Lung (tissue), 12 donors: Measurements from ENCODE around the gene ENOX2. TPM values are rescaled to one million over a fixed set of nuclear protein-coding genes. Genes with fewer than 3 reads are reported as not detected.
"Not testable (repeated sequence)": the region's sequence is repeated elsewhere in the genome, so short reads cannot be mapped to it uniquely, and the experiment has no call there.

ENCODE experiments used
- ATAC-seq: fragments of 200-7000 bp; cut with Tn5 transposase; one replicate; pipeline ENCODE4 v1.9.1; 2020; ENCODE audit warnings: moderate number of reproducible peaks; ENCODE audit not compliant: insufficient read depth, low FRiP score
- DNase-seq, 3 donors: peaks; one replicate each; pipeline ENCODE4 v3.0.0-alpha.2; 2013 to 2017
- H3K27ac ChIP-seq, 2 donors: one replicate each; pipeline ENCODE4 v1.5.1; 2013; ENCODE audit warnings: mild to moderate bottlenecking in 2 of 2, moderate library complexity in 2 of 2, control low read depth in 1 of 2, inconsistent platforms in 1 of 2, low read depth in 1 of 2, low read length in 1 of 2
- H3K27me3 ChIP-seq, 3 donors: one replicate each; pipeline ENCODE4 v1.5.1; 2013; ENCODE audit warnings: low read length in 2 of 3; ENCODE audit not compliant: control insufficient read depth in 3 of 3, insufficient read depth in 3 of 3
- H3K36me3 ChIP-seq, 4 donors: one replicate each; pipeline ENCODE4 v1.5.1; 2013; ENCODE audit warnings: low read length in 4 of 4, mild to moderate bottlenecking in 1 of 4, moderate library complexity in 1 of 4; ENCODE audit not compliant: control insufficient read depth in 4 of 4, insufficient read depth in 4 of 4
- H3K4me1 ChIP-seq, 5 donors: one replicate each; pipeline ENCODE4 v1.5.1; 2013; ENCODE audit warnings: low read length in 5 of 5, mild to moderate bottlenecking in 2 of 5, moderate library complexity in 1 of 5; ENCODE audit not compliant: control insufficient read depth in 5 of 5, insufficient read depth in 5 of 5
- H3K4me3 ChIP-seq: one replicate; pipeline ENCODE4 v1.5.1; 2013; ENCODE audit warnings: mild to moderate bottlenecking, control low read depth, moderate library complexity
- H3K9ac ChIP-seq, 2 donors: one replicate each; pipeline ENCODE4 v1.5.1; 2013; ENCODE audit warnings: low read length in 2 of 2, control low read depth in 1 of 2; ENCODE audit not compliant: insufficient read depth in 1 of 2
- H3K9me3 ChIP-seq, 4 donors: one replicate each; pipeline ENCODE4 v1.5.1; 2013; ENCODE audit warnings: low read length in 3 of 4, mild to moderate bottlenecking in 1 of 4, moderate library complexity in 1 of 4; ENCODE audit not compliant: control insufficient read depth in 4 of 4, insufficient read depth in 3 of 4
- WGBS, 2 donors: extraction: QIAGEN DNeasy Blood & Tissue Kit; methylation state at CpG; one replicate each; pipeline ENCODE4 v1.1.7; 2013; 5-methylcytosine and 5-hydroxymethylcytosine counted together
- polyA plus RNA-seq, 2 donors: library from polyadenylated mRNA; stranded (reverse); fragments of 200-250 nt; gene quantifications; one replicate each; pipeline ENCODE4 v1.2.1, GENCODE V29; 2013
- total RNA-seq, 2 donors: library from RNA; depleted of rRNA in 1 of 2; stranded (reverse); fragments of >200 nt in 1 of 2; gene quantifications; one replicate each; pipeline ENCODE4 v1.2.1, GENCODE V29; 2014 to 2021
- TF ChIP-seq, protein P1 (sequence below): IDR thresholded peaks from 2 replicates; pipeline ENCODE4 v1.5.1; 2012; ENCODE audit warnings: mild to moderate bottlenecking; ENCODE audit errors: control extremely low read depth, extremely low read depth
- donor health status: control.
- donor health status: control.
- donor health status: Bipolar disorder and iron deficiency.
- donor health status: healthy.
- donor health status: DM: yes; HTN: yes; CAD: no.

ENOX2 gene
- total and polyA plus RNA-seq, 4 donors = 3.4 to 15.8 (median 10.8) TPM

DNA sequence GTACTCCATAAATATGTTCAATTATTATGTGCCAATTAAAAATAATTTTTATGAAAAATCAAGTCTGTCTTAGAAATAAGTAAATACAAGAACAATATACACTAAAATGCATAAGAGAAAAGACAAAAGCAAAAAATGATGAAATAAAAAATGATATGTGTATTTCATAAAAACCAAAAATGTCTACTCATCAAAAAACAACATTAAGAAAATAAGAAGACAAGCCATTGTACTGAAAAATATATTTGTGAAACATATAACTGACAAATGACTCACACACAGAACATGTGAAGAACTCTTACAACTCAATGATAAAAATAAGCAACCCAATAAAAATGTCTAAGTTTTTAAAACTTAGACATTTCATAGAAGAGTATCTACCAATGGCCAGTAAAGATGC, 34.1 kb upstream of the ENOX2 start:
- TF ChIP-seq, protein P1, sequence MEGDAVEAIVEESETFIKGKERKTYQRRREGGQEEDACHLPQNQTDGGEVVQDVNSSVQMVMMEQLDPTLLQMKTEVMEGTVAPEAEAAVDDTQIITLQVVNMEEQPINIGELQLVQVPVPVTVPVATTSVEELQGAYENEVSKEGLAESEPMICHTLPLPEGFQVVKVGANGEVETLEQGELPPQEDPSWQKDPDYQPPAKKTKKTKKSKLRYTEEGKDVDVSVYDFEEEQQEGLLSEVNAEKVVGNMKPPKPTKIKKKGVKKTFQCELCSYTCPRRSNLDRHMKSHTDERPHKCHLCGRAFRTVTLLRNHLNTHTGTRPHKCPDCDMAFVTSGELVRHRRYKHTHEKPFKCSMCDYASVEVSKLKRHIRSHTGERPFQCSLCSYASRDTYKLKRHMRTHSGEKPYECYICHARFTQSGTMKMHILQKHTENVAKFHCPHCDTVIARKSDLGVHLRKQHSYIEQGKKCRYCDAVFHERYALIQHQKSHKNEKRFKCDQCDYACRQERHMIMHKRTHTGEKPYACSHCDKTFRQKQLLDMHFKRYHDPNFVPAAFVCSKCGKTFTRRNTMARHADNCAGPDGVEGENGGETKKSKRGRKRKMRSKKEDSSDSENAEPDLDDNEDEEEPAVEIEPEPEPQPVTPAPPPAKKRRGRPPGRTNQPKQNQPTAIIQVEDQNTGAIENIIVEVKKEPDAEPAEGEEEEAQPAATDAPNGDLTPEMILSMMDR = no peak
- Histone ChIP-seq H3K27ac (no peak overlapping the region), H3K4me1 (no peaks in the 10 kb centered on the region), H3K27me3 (peaks cover 0 to 20% (median 5%) of the 10 kb centered on the region in 3 donors), H3K9me3 (no peaks in the 10 kb centered on the region), H3K36me3 (no peaks in the 10 kb centered on the region), H3K4me3 (no peak overlapping the region), H3K9ac (no peak overlapping the region)
- no peak for DNase-seq
- ATAC-seq = no peak

DNA sequence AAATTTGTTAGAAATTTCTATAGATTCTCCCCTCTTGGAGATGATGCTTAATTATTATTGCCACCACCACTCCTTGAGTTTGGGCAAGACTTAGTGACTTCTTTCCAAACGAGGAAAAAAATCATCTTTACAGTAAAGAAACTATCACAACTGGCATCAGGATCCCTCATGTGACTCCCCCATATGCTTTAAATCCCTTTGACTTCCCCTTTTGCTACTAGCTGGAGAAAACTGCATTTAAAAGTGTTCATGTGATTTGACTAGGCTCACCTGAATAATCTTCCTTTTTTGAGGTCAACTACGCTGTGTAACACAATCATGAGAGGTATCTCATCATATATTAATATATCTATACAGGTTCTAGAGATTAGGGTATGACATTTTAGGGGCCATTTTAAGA, 30.3 kb upstream of the ENOX2 start:
- peaks cover 0 to 22% (median under 1%) of the 10 kb centered on the region in 3 donors for H3K27me3 ChIP-seq
- DNase-seq = no peak
- TF ChIP-seq, protein P1 = no peak
- H3K4me1 ChIP-seq = no peaks in the 10 kb centered on the region
- H3K27ac ChIP-seq = no peak overlapping the region
- no peak overlapping the region for H3K9ac ChIP-seq
- H3K4me3 ChIP-seq = no peak overlapping the region
- ATAC-seq = no peak
- H3K9me3 ChIP-seq = no peaks in the 10 kb centered on the region
- H3K36me3 ChIP-seq = no peaks in the 10 kb centered on the region
- 58 to 63% methylated on average over 2 of the region's 2 CpGs for WGBS, 2 donors

DNA sequence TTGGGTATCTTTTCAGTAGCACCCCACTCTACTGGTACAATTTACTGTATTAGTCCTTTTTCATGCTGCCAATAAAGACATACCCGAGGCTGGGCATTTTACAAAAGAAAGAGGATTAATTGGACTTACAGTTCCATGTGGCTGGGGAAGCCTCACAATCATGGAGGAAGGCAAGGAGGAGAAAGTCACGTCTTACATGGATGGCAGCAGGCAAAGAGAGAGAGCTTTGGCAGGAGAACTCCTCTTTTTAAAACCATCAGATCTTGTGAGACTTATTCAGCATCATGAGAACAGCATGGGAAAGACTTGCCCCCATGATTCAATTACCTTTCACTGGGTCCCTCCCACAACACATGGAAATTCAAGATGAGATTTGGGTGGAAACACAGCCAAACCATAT, 17.4 kb upstream of the ENOX2 start:
- ATAC-seq, H3K9me3 ChIP-seq, H3K36me3 ChIP-seq, DNase-seq, H3K27ac ChIP-seq, H3K4me1 ChIP-seq, H3K4me3 ChIP-seq, H3K9ac ChIP-seq: not testable (repeated sequence)
- peaks cover 0 to 21% (median 5%) of the 10 kb centered on the region in 3 donors for H3K27me3 ChIP-seq
- 38 to 83% methylated on average over 2 of the region's 2 CpGs for WGBS, 2 donors

DNA sequence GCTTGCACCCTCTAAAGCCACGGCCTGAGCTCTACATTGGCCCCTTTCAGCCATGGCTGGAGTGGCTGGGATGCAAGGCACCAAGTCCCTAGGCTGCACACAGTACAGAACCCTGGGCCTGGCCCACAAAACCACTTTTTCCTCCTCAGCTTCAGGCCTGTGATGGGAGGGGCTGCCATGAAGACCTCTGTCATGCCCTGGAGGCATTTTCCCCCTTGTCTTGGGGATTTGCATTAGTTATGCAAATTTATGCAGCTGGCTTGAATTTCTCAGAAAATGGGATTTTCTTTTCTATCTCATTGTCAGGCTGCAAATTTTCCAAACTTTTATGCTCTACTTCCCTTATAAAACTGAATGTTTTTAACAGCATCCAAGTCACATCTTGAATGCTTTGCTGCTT, 16.7 kb upstream of the ENOX2 start:
- H3K9ac ChIP-seq, H3K36me3 ChIP-seq: not testable (repeated sequence)

DNA sequence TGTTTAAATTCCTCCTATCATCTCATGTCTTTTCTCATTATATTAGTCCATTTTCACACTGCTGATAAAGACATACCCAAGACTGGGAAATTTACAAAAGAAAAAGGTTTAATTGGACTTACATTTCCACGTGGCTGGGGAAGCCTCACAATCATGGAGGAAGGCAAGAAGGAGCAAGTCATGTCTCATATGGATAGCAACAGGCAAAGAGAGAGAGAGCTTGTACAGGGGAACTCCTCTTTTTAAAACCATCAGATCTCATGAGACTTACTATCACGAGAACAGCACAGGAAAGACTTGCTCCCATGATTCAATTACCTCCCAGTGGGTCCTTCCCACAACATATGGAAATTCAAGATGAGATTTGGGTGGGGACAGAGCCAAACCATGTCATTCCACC, 15.5 kb upstream of the ENOX2 start:
- not testable (repeated sequence) for H3K36me3 ChIP-seq, H3K4me3 ChIP-seq, H3K27ac ChIP-seq, H3K9ac ChIP-seq, H3K9me3 ChIP-seq, DNase-seq, ATAC-seq, H3K4me1 ChIP-seq
- 49 to 81% methylated on average over 2 of the region's 2 CpGs for WGBS, 2 donors
- H3K27me3 ChIP-seq = peaks cover 0 to 16% (median 12%) of the 10 kb centered on the region in 3 donors

More for the DNA sequence above, 16.7 kb upstream of the ENOX2 start:
- not testable (repeated sequence) for ATAC-seq, DNase-seq, H3K9me3 ChIP-seq, H3K27ac ChIP-seq, H3K4me1 ChIP-seq, H3K4me3 ChIP-seq
- WGBS, 2 donors = 25 to 70% methylated on average over 1 of the region's 1 CpG
- H3K27me3 ChIP-seq = peaks cover 0 to 17% (median 9%) of the 10 kb centered on the region in 3 donors
